NOMO-1 (cell line): ENCODE measurements around the gene TAS2R41.
"Not testable (repeated sequence)": the region's sequence is repeated elsewhere in the genome, so short reads cannot be mapped to it uniquely, and the experiment has no call there.

Experiments used
- DNase-seq, 2 experiments: peaks; one replicate each; lab custom pipeline; 2025; ENCODE audit not compliant: unreplicated experiment in 2 of 2; lab: John Stamatoyannopoulos, UW

Gene TAS2R41

GRCh38 chr7:143455942-143456341 is 21.7 kb upstream of the TAS2R41 start:
- DNase-seq = no peak

GRCh38 chr7:143456992-143457793 is 20.5 kb upstream of the TAS2R41 start:
- no peak for DNase-seq

- peak; percentile 23 to 28 for DNase-seq
These were observed 19.4 kb upstream of the TAS2R41 start for GRCh38 chr7:143458263-143458662.

GRCh38 chr7:143458681-143459080 is 19.0 kb upstream of the TAS2R41 start:
- DNase-seq = no peak

- DNase-seq = peak in 1 of 2 experiments; percentile 1
These were observed 18.3 kb upstream of the TAS2R41 start for GRCh38 chr7:143459359-143459758.

- DNase-seq = no peak
These were observed 17.2 kb upstream of the TAS2R41 start for GRCh38 chr7:143460271-143460979.

- DNase-seq = no peak
These were observed 15.6 kb upstream of the TAS2R41 start for GRCh38 chr7:143462045-143462444.

GRCh38 chr7:143463556-143463955 is 14.1 kb upstream of the TAS2R41 start:
- DNase-seq = peak in 1 of 2 experiments; percentile 34

- no peak for DNase-seq
These were observed 13.7 kb upstream of the TAS2R41 start for GRCh38 chr7:143463957-143464356.

GRCh38 chr7:143467724-143468123 is 9.9 kb upstream of the TAS2R41 start:
- no peak for DNase-seq

- not testable (repeated sequence) for DNase-seq
These were observed 5.5 kb upstream of the TAS2R41 start for GRCh38 chr7:143472071-143472689.

- DNase-seq = no peak
These were observed 1.5 kb downstream of the TAS2R41 start for GRCh38 chr7:143479055-143479766.

GRCh38 chr7:143480501-143480900 is 2.8 kb downstream of the TAS2R41 start:
- DNase-seq = no peak

- DNase-seq = no peak
These were observed 6.4 kb downstream of the TAS2R41 start for GRCh38 chr7:143484119-143484518.

- DNase-seq = peak in 1 of 2 experiments; percentile 54
These were observed 7.4 kb downstream of the TAS2R41 start for GRCh38 chr7:143485094-143485493.

- peak in 1 of 2 experiments; percentile 12 for DNase-seq
These were observed 7.8 kb downstream of the TAS2R41 start for GRCh38 chr7:143485500-143485899.

GRCh38 chr7:143486266-143486665 is 8.6 kb downstream of the TAS2R41 start:
- DNase-seq = not testable (repeated sequence)

GRCh38 chr7:143487061-143487460 is 9.4 kb downstream of the TAS2R41 start:
- peak in 1 of 2 experiments; percentile 1 for DNase-seq

GRCh38 chr7:143487566-143487965 is 9.9 kb downstream of the TAS2R41 start:
- no peak for DNase-seq

- DNase-seq = no peak
These were observed 13.1 kb downstream of the TAS2R41 start for GRCh38 chr7:143490717-143491306.
